ENCODE results near the gene MSL3.

DNA sequence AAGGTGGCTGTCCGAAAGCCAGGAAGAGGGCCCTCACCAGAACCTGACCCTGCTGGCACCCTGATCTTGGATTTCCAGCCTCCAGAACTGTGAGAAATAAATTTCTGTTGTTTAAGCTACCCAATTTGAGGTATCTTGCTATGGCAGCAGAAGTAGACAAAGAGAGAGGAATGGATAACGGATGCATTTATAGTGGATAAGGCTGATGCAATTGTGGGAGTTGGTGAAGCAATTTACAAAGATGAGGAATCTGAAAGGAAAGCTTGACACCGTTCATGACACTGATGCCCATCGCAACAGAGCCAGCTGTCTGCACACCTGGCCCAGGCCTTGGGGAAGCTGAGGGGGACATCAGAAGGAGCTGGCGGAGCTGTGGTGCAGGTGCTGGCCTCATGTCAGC, 35.7 kb upstream of the MSL3 start:
- TF ChIP-seq, protein P1, sequence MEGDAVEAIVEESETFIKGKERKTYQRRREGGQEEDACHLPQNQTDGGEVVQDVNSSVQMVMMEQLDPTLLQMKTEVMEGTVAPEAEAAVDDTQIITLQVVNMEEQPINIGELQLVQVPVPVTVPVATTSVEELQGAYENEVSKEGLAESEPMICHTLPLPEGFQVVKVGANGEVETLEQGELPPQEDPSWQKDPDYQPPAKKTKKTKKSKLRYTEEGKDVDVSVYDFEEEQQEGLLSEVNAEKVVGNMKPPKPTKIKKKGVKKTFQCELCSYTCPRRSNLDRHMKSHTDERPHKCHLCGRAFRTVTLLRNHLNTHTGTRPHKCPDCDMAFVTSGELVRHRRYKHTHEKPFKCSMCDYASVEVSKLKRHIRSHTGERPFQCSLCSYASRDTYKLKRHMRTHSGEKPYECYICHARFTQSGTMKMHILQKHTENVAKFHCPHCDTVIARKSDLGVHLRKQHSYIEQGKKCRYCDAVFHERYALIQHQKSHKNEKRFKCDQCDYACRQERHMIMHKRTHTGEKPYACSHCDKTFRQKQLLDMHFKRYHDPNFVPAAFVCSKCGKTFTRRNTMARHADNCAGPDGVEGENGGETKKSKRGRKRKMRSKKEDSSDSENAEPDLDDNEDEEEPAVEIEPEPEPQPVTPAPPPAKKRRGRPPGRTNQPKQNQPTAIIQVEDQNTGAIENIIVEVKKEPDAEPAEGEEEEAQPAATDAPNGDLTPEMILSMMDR (IDR thresholded peaks at IDR 0.05) = no peak
- TF ChIP-seq, protein P2, sequence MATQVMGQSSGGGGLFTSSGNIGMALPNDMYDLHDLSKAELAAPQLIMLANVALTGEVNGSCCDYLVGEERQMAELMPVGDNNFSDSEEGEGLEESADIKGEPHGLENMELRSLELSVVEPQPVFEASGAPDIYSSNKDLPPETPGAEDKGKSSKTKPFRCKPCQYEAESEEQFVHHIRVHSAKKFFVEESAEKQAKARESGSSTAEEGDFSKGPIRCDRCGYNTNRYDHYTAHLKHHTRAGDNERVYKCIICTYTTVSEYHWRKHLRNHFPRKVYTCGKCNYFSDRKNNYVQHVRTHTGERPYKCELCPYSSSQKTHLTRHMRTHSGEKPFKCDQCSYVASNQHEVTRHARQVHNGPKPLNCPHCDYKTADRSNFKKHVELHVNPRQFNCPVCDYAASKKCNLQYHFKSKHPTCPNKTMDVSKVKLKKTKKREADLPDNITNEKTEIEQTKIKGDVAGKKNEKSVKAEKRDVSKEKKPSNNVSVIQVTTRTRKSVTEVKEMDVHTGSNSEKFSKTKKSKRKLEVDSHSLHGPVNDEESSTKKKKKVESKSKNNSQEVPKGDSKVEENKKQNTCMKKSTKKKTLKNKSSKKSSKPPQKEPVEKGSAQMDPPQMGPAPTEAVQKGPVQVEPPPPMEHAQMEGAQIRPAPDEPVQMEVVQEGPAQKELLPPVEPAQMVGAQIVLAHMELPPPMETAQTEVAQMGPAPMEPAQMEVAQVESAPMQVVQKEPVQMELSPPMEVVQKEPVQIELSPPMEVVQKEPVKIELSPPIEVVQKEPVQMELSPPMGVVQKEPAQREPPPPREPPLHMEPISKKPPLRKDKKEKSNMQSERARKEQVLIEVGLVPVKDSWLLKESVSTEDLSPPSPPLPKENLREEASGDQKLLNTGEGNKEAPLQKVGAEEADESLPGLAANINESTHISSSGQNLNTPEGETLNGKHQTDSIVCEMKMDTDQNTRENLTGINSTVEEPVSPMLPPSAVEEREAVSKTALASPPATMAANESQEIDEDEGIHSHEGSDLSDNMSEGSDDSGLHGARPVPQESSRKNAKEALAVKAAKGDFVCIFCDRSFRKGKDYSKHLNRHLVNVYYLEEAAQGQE (IDR thresholded peaks at IDR 0.05; ENCODE audit: insufficient read depth in 1 of 2, low read depth in 2 of 2, low read length in 1 of 2) = no peak
- TF ChIP-seq POLR2AphosphoS5 (IDR thresholded peaks at IDR 0.05; ENCODE audit: low read depth, low read length) (no peak), SIN3A (IDR thresholded peaks at IDR 0.05; ENCODE audit: borderline replicate concordance, insufficient read depth, low read depth, low read length) (no peak)

Measured in Panc1 (cell line).